Heart right ventricle (tissue), 16 donors: Measurements from ENCODE around the gene ST3GAL2. TPM values are rescaled to one million over a fixed set of nuclear protein-coding genes. Genes with fewer than 3 reads are reported as not detected.
A peak's percentile ranks its signal among the peaks of the same experiment; 100 is the strongest.

Experiments used
- ATAC-seq, 8 donors: fragments of 200-7000 bp; cut with Tn5 transposase; one replicate each; pipeline ENCODE4 v1.9.1; 2020; ENCODE audit warnings: mild to moderate bottlenecking in 8 of 8, moderate library complexity in 8 of 8, moderate number of reproducible peaks in 1 of 8
- DNase-seq, 2 donors: peaks; one replicate each; pipeline ENCODE4 v3.0.0-alpha.2; 2020
- H3K27ac ChIP-seq, 10 donors: fragments of 200-600 bp; sonication (generic) in 2 of 10; one replicate each; pipeline versions ENCODE4 v1.5.0 to v1.8.0; 2020 to 2022; ENCODE audit warnings: mild to moderate bottlenecking in 3 of 10
- H3K27me3 ChIP-seq, 7 donors: fragments of 200-600 bp; one replicate each; pipeline ENCODE4 v1.8.0; 2021 to 2022; ENCODE audit warnings: mild to moderate bottlenecking in 2 of 7
- H3K36me3 ChIP-seq, 9 donors: fragments of 200-600 bp; sonication (generic) in 1 of 9; one replicate each; pipeline versions ENCODE4 v1.5.0 to v1.8.0; 2020 to 2022; ENCODE audit warnings: mild to moderate bottlenecking in 2 of 9
- H3K4me1 ChIP-seq, 9 donors: fragments of 200-600 bp; sonication (generic) in 1 of 9; one replicate each; pipeline versions ENCODE4 v1.5.0 to v1.8.0; 2020 to 2022; ENCODE audit warnings: mild to moderate bottlenecking in 4 of 9
- H3K4me3 ChIP-seq, 10 donors: fragments of 200-600 bp; sonication (generic) in 2 of 10; one replicate each; pipeline versions ENCODE4 v1.5.0 to v1.8.0; 2020 to 2022; ENCODE audit warnings: mild to moderate bottlenecking in 7 of 10, moderate library complexity in 2 of 10
- H3K9me3 ChIP-seq, 11 donors: fragments of 200-600 bp in 10 of 11; sonication (generic) in 2 of 11; one replicate each; pipeline versions ENCODE4 v1.5.0 to v1.8.0; 2013 to 2022; ENCODE audit warnings: mild to moderate bottlenecking in 2 of 11, control low read depth in 1 of 11, moderate library complexity in 1 of 11
- CTCF ChIP-seq, 9 donors: fragments of 200-600 bp; sonication (generic) in 2 of 9; IDR thresholded peaks; one replicate each; pipeline versions ENCODE4 v1.5.0 to v1.8.0; 2021 to 2022; ENCODE audit warnings: antibody characterized with exemption in 9 of 9, mild to moderate bottlenecking in 5 of 9, moderate library complexity in 1 of 9
- WGBS, 2 donors: extraction: QIAGEN DNeasy Blood & Tissue Kit; methylation state at CpG; one replicate each; pipeline ENCODE4 v1.1.7; 2013; ENCODE audit warnings: inconsistent platforms in 1 of 2; 5-methylcytosine and 5-hydroxymethylcytosine counted together
- intact Hi-C, 10 donors: fragments of 100-400 bp; cut with DNase I; formaldehyde crosslinking; loops; one replicate each; pipeline versions ENCODE4 v1.11.1 to v1.14.2; 2022
- polyA plus RNA-seq, 2 donors: library from polyadenylated mRNA; stranded (reverse); fragments of 200-250 nt; gene quantifications; one replicate each; pipeline ENCODE4 v1.2.3, GENCODE V29; 2013
- total RNA-seq, 10 donors: library from RNA; stranded (reverse); fragmentation: NEBNext Ultra II Directional in 3 of 10; extraction: Animal tissue kit (Norgen Biotek cat#: 25700) in 3 of 10; gene quantifications; one replicate each; pipeline versions ENCODE4 v1.2.1 to v1.2.4, GENCODE V29; 2021 to 2023
- donor health status: Arrhythmogenic right ventricular cardiomyopathy.
- donor health status: ischemic (EF 13 %, LVEDD 7.1; RV severe dilation, severe dysfunction).
- donor health status: healthy with polysubstance abuse.
- donor health status: DM: no; HTN: yes; CAD: no.
- donor health status: DM: no; HTN: no; CAD: no.
- donor health status: ischemic (EF 25% LVEDD 6.9; RV normal size, moderate dysfunction).
- donor health status: ischemic (EF 25% LVEDD 5.7; RV mildly dilated, moderate dysfunction).
- donor health status: healthy.
- donor health status: DM: yes; HTN: yes; CAD: no.
- donor health status: Ischemic cardiomyopathy.
- donor health status: ischemic (EF 35%, LVEDD 5.7; RV mildly dilated, moderate dysfunction).
- donor health status: nonischemic (EF 11% LVEDD 7.7; RV severe dilation, severe dysfunction).
- donor health status: DM: yes; HTN: yes; CAD: no.
- donor health status: PGD.
- donor health status: ischemic (EF 29% LVEDD 5.4; RV normal size, mild dysfunction).
- donor health status: nonischemic (EF 23%, LVEDD 6.1; RV moderate dilation, normal function).

Gene ST3GAL2
- total and polyA plus RNA-seq, 12 donors, result 8.0 to 37.1 (median 19.0) TPM

GRCh38 chr16:70348991-70349390 lies 89.9 kb downstream of the ST3GAL2 start:
- TF ChIP-seq CTCF (IDR thresholded peaks at IDR 0.05), result no peak
- H3K27me3 ChIP-seq, result no peaks in the 10 kb centered on the region
- no peaks in the 10 kb centered on the region for H3K9me3 ChIP-seq
- peak in 1 of 2 donors; percentile 21 for DNase-seq
- H3K4me1 ChIP-seq, result peaks cover 2 to 40% (median 36%) of the 10 kb centered on the region in 9 donors
- intact Hi-C loops, result loop anchor here in 2 of 10 donors (5.0 kb wide), 1 partner anchor 52 kb away; the partner anchor contains the start of gene DDX19B (in 2 of the 2)
- H3K27ac ChIP-seq, result peak overlapping the region in 1 of 10 donors; percentile 15
- whole genome bisulfite sequencing, 2 donors, result 35 to 40% methylated on average over 2 of the region's 2 CpGs
- H3K4me3 ChIP-seq, result no peak overlapping the region
- ATAC-seq, result no peak
- peaks cover 0 to 49% (median 11%) of the 10 kb centered on the region in 9 donors for H3K36me3 ChIP-seq

- WGBS, 2 donors, result 84 to 90% methylated on average over 10 of the region's 10 CpGs
- Histone ChIP-seq H3K9me3 (no peaks in the 10 kb centered on the region), H3K36me3 (peaks cover 0 to 18% (median under 1%) of the 10 kb centered on the region in 9 donors), H3K27ac (peak overlapping the region in 9 of 10 donors; percentile 88 to 94 (median 91)), H3K4me1 (peaks cover 2 to 45% (median 36%) of the 10 kb centered on the region in 9 donors), H3K4me3 (peak overlapping the region; percentile 62 to 98 (median 82)), H3K27me3 (no peaks in the 10 kb centered on the region)
- intact Hi-C loops, result loop anchor here in 5 of 10 donors (1.0 to 5.0 kb wide), 3 partner anchors 47 to 49 kb away; partner anchors contain the start of gene DDX19B (in 5 of the 5)
- TF ChIP-seq CTCF (IDR thresholded peaks at IDR 0.05), result no peak
- ATAC-seq (no peak), DNase-seq (no peak)
These were observed 93.1 kb downstream of the ST3GAL2 start for GRCh38 chr16:70345840-70346239.

- peak overlapping the region in 1 of 10 donors; percentile 6 for H3K4me3 ChIP-seq
- peak overlapping the region in 3 of 10 donors; percentile 36 to 58 (median 49) for H3K27ac ChIP-seq
- intact Hi-C loops, result no loop called here
- no peaks in the 10 kb centered on the region for H3K27me3 ChIP-seq
- DNase-seq, result peak in 1 of 2 donors; percentile 18
- peaks cover 0 to 16% (median 8%) of the 10 kb centered on the region in 9 donors for H3K4me1 ChIP-seq
- WGBS, 2 donors, result 26 to 37% methylated on average over 3 of the region's 3 CpGs
- H3K36me3 ChIP-seq, result peaks cover 0 to 9% (median 0%) of the 10 kb centered on the region in 9 donors
- ATAC-seq, result peak in 4 of 8 donors; percentile 54 to 66 (median 58)
- H3K9me3 ChIP-seq, result no peaks in the 10 kb centered on the region
- TF ChIP-seq CTCF (IDR thresholded peaks at IDR 0.05), result peak in 2 of 9 donors; percentile 11 to 20
These were observed 96.9 kb downstream of the ST3GAL2 start for GRCh38 chr16:70342016-70342415.

- DNase-seq, result no peak
- Histone ChIP-seq H3K4me3 (no peak overlapping the region), H3K9me3 (no peaks in the 10 kb centered on the region), H3K36me3 (peaks cover 0 to 13% (median 0%) of the 10 kb centered on the region in 9 donors), H3K27ac (peak overlapping the region in 3 of 10 donors; percentile 36 to 58 (median 49)), H3K27me3 (no peaks in the 10 kb centered on the region), H3K4me1 (peaks cover 0 to 16% (median 8%) of the 10 kb centered on the region in 9 donors)
- WGBS, 2 donors, result 73 to 74% methylated on average over 4 of the region's 4 CpGs
- intact Hi-C loops, result no loop called here
- TF ChIP-seq CTCF (IDR thresholded peaks at IDR 0.05), result no peak
- ATAC-seq, result peak in 1 of 8 donors; percentile 2
These were observed 97.3 kb downstream of the ST3GAL2 start for GRCh38 chr16:70341600-70341999.
